ENCODE results near the gene ENHO.
A peak's percentile ranks its signal among the peaks of the same experiment; 100 is the strongest.

Gene ENHO

GRCh38 chr9:34526026-34526425 is 3.2 kb upstream of the ENHO start:
- no peak for DNase-seq (ENCODE audit: low read depth, low spot score)
- Histone ChIP-seq H3K27me3 (ENCODE audit: control insufficient read depth, insufficient read depth, low read length) (peaks cover 4% of the 10 kb centered on the region; the same call in 1 of the 2 replicates), H3K27ac (ENCODE audit: low read length) (no peak overlapping the region), H3K36me3 (ENCODE audit: control insufficient read depth, insufficient read depth, low read length) (no peaks in the 10 kb centered on the region), H3K9me3 (ENCODE audit: control insufficient read depth, insufficient read depth, low read length) (no peaks in the 10 kb centered on the region), H3K4me1 (ENCODE audit: control insufficient read depth, insufficient read depth, low read length) (peaks cover 4% of the 10 kb centered on the region; the same call in 1 of the 2 replicates), H3K4me3 (ENCODE audit: low read length) (no peak overlapping the region)
- no CpG with 5 or more reads among the region's 2 CpGs for WGBS (ENCODE audit: insufficient coverage, insufficient read length)

DNA sequence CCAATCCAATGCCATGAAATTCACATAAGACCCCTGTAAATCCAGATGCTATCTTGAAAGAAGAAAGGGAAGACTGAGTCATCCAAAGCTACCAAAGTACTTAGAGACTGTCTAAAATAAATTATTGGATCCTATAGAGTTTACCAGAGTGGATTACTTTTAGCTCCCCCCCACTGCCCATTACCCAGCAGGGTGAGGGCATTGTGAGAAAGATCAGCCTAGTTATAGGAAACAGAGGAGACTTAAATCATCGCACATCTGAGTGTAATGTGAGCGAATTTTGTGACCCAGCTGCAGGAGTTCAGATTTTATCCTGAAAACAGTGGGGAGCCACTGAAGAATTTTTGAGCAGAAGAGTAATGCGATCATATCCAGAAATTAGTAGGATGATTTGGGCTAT is 1.6 kb upstream of the ENHO start:
- Histone ChIP-seq H3K4me1 (ENCODE audit: control insufficient read depth, insufficient read depth, low read length) (peaks cover 6% of the 10 kb centered on the region; the same call in 1 of the 2 replicates), H3K27me3 (ENCODE audit: control insufficient read depth, insufficient read depth, low read length) (peaks cover 4% of the 10 kb centered on the region; the same call in 1 of the 2 replicates), H3K36me3 (ENCODE audit: control insufficient read depth, insufficient read depth, low read length) (no peaks in the 10 kb centered on the region), H3K4me3 (ENCODE audit: low read length) (no peak overlapping the region), H3K27ac (ENCODE audit: low read length) (no peak overlapping the region), H3K9me3 (ENCODE audit: control insufficient read depth, insufficient read depth, low read length) (no peaks in the 10 kb centered on the region)
- DNase-seq (ENCODE audit: low read depth, low spot score) = no peak
- WGBS (ENCODE audit: insufficient coverage, insufficient read length) = no CpG with 5 or more reads among the region's 3 CpGs

DNA sequence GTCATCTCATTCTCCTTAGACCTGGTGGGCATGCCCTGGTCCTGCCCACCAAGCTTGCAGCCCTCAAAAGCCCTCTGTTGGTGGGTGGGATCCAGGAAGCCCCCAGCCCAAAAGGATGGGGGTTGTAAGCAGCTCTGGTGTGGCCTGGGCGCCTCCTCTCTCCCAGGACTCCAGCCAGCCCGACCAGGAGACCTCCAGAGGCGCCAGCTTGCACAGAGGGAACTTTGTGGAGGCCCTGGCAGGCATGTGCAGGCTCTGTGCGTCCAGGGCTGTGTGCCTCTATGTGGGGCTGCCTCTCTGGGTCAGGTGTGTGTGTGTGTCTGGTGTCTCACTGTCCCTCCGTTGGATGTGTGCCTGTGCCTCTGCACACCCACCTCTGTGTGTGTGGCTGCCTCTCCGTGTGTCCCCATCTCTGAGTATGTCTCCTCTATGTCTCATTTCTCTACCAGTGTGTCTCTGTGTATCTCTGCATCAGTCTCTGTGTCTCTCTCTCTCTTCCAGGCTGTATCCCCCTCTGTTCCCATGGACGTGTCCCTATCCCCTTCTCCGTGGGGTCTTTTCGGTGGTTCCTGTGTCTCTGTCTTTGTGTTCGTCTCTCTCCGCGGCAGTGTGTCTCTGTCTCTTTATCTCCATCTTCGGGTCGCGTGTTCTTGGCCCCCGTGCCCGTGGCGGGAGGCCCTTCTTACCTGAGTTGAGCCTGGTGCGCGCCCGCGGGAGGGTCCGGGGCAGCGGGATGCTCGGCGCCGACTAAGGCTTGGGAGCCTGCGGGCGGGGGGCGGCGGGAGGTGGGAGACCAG is 501 bp downstream of the ENHO start:
- WGBS (ENCODE audit: insufficient coverage, insufficient read length) = no CpG with 5 or more reads among the region's 31 CpGs
- Histone ChIP-seq H3K27ac (ENCODE audit: low read length) (no peak overlapping the region), H3K9me3 (ENCODE audit: control insufficient read depth, insufficient read depth, low read length) (no peaks in the 10 kb centered on the region), H3K4me1 (ENCODE audit: control insufficient read depth, insufficient read depth, low read length) (peaks cover 6% of the 10 kb centered on the region; the same call in 1 of the 2 replicates), H3K27me3 (ENCODE audit: control insufficient read depth, insufficient read depth, low read length) (peaks cover 4% of the 10 kb centered on the region; the same call in 1 of the 2 replicates), H3K36me3 (ENCODE audit: control insufficient read depth, insufficient read depth, low read length) (no peaks in the 10 kb centered on the region), H3K4me3 (ENCODE audit: low read length) (peak overlapping the region; percentile 53)
- DNase-seq (ENCODE audit: low read depth, low spot score) = no peak

DNA sequence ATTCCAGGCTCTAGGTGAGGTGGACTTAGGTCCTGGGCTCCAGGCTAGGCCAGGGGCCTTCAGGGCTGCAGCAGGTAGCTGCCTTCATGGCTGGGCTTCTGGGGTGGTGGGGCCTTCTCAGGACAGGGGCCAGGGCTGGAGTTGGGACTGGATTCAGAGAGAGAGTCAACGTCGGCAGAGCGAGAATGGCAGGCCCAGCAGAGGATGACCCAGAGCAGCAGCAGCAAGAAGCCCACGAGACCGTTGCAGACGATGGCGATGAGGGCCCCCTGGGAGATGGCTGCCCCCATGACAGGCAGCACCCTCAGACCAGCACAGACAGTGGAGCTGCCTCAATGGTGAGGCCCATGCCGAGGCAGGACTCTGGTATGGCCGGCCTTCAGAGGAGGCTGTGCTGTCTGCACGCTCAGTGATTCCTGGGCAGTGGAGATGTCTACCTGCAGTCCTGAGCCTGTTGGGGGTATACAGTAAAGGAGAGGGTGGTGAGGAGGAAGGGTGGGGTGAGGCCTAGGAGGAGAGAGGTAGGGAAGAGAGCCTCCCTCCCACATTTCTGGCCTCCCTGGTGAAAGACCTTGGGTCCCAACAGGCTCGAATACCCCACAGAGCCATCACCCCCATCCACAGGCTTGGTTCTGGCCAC is 1.3 kb downstream of the ENHO start:
- no CpG with 5 or more reads among the region's 11 CpGs for WGBS (ENCODE audit: insufficient coverage, insufficient read length)
- DNase-seq (ENCODE audit: low read depth, low spot score) = no peak
- H3K9me3 ChIP-seq (ENCODE audit: control insufficient read depth, insufficient read depth, low read length) = no peaks in the 10 kb centered on the region

GRCh38 chr9:34520505-34521385 is 2.0 kb downstream of the ENHO start:
- no CpG with 5 or more reads among the region's 6 CpGs for WGBS (ENCODE audit: insufficient coverage, insufficient read length)
- peaks cover 6% of the 10 kb centered on the region; the same call in 1 of the 2 replicates for H3K4me1 ChIP-seq (ENCODE audit: control insufficient read depth, insufficient read depth, low read length)
- no peaks in the 10 kb centered on the region for H3K36me3 ChIP-seq (ENCODE audit: control insufficient read depth, insufficient read depth, low read length)
- H3K27ac ChIP-seq (ENCODE audit: low read length) = no peak overlapping the region
- peaks cover 4% of the 10 kb centered on the region; the same call in 1 of the 2 replicates for H3K27me3 ChIP-seq (ENCODE audit: control insufficient read depth, insufficient read depth, low read length)
- no peak for DNase-seq (ENCODE audit: low read depth, low spot score)
- H3K4me3 ChIP-seq (ENCODE audit: low read length) = no peak overlapping the region
- H3K9me3 ChIP-seq (ENCODE audit: control insufficient read depth, insufficient read depth, low read length) = no peaks in the 10 kb centered on the region

More for the DNA sequence above, 1.3 kb downstream of the ENHO start:
- no peak overlapping the region for H3K27ac ChIP-seq (ENCODE audit: low read length)
- H3K4me3 ChIP-seq (ENCODE audit: low read length) = no peak overlapping the region
- no peaks in the 10 kb centered on the region for H3K36me3 ChIP-seq (ENCODE audit: control insufficient read depth, insufficient read depth, low read length)
- H3K4me1 ChIP-seq (ENCODE audit: control insufficient read depth, insufficient read depth, low read length) = peaks cover 6% of the 10 kb centered on the region; the same call in 1 of the 2 replicates
- peaks cover 4% of the 10 kb centered on the region; the same call in 1 of the 2 replicates for H3K27me3 ChIP-seq (ENCODE audit: control insufficient read depth, insufficient read depth, low read length)

- WGBS (ENCODE audit: insufficient coverage, insufficient read length) = no CpG with 5 or more reads among the region's 6 CpGs
- H3K27me3 ChIP-seq (ENCODE audit: control insufficient read depth, insufficient read depth, low read length) = peaks cover 4% of the 10 kb centered on the region; the same call in 1 of the 2 replicates
- H3K9me3 ChIP-seq (ENCODE audit: control insufficient read depth, insufficient read depth, low read length) = no peaks in the 10 kb centered on the region
- no peak overlapping the region for H3K4me3 ChIP-seq (ENCODE audit: low read length)
- no peak for DNase-seq (ENCODE audit: low read depth, low spot score)
- no peaks in the 10 kb centered on the region for H3K36me3 ChIP-seq (ENCODE audit: control insufficient read depth, insufficient read depth, low read length)
- peaks cover 6% of the 10 kb centered on the region; the same call in 1 of the 2 replicates for H3K4me1 ChIP-seq (ENCODE audit: control insufficient read depth, insufficient read depth, low read length)
- H3K27ac ChIP-seq (ENCODE audit: low read length) = no peak overlapping the region
Measured at GRCh38 chr9:34520096-34520495, 2.7 kb downstream of the ENHO start.

GRCh38 chr9:34519321-34520020 is 3.3 kb downstream of the ENHO start:
- no peak overlapping the region for H3K27ac ChIP-seq (ENCODE audit: low read length)

DNA sequence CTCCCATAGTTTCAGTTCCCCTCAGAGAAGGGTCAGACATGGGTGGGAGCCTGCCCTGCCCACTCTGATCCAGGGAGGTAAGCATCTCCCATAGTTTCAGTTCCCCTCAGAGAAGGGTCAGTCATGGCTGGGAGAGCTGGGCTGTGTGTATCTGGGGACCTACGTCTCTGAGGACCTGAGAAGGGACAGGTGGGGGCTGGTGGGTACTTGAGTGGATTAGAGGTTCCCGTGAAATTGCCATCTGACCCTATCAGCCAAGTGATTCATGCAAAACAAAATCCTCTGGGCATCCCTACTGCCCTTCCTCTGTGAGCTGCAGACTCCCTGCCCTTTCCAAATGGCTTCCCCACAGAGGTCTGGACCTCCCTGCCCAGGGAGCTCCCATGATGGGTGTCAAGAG is 3.9 kb downstream of the ENHO start:
- H3K9me3 ChIP-seq (ENCODE audit: control insufficient read depth, insufficient read depth, low read length) = no peaks in the 10 kb centered on the region
- no CpG with 5 or more reads among the region's 2 CpGs for WGBS (ENCODE audit: insufficient coverage, insufficient read length)

More at GRCh38 chr9:34519321-34520020, 3.3 kb downstream of the ENHO start:
- no peaks in the 10 kb centered on the region for H3K36me3 ChIP-seq (ENCODE audit: control insufficient read depth, insufficient read depth, low read length)
- no CpG with 5 or more reads among the region's 2 CpGs for WGBS (ENCODE audit: insufficient coverage, insufficient read length)
- DNase-seq (ENCODE audit: low read depth, low spot score) = no peak
- H3K4me1 ChIP-seq (ENCODE audit: control insufficient read depth, insufficient read depth, low read length) = peaks cover 6% of the 10 kb centered on the region; the same call in 1 of the 2 replicates
- H3K4me3 ChIP-seq (ENCODE audit: low read length) = no peak overlapping the region
- H3K9me3 ChIP-seq (ENCODE audit: control insufficient read depth, insufficient read depth, low read length) = no peaks in the 10 kb centered on the region
- H3K27me3 ChIP-seq (ENCODE audit: control insufficient read depth, insufficient read depth, low read length) = peaks cover 4% of the 10 kb centered on the region; the same call in 1 of the 2 replicates

GRCh38 chr9:34518110-34518616 is 4.6 kb downstream of the ENHO start:
- no CpG with 5 or more reads among the region's 6 CpGs for WGBS (ENCODE audit: insufficient coverage, insufficient read length)
- no peaks in the 10 kb centered on the region for H3K36me3 ChIP-seq (ENCODE audit: control insufficient read depth, insufficient read depth, low read length)
- no peaks in the 10 kb centered on the region for H3K9me3 ChIP-seq (ENCODE audit: control insufficient read depth, insufficient read depth, low read length)
- no peak for DNase-seq (ENCODE audit: low read depth, low spot score)
- H3K4me3 ChIP-seq (ENCODE audit: low read length) = no peak overlapping the region
- no peak overlapping the region for H3K27ac ChIP-seq (ENCODE audit: low read length)
- H3K27me3 ChIP-seq (ENCODE audit: control insufficient read depth, insufficient read depth, low read length) = peaks cover 4% of the 10 kb centered on the region; the same call in 1 of the 2 replicates
- H3K4me1 ChIP-seq (ENCODE audit: control insufficient read depth, insufficient read depth, low read length) = peaks cover 10% of the 10 kb centered on the region

More for the DNA sequence above, 3.9 kb downstream of the ENHO start:
- Histone ChIP-seq H3K27ac (ENCODE audit: low read length) (no peak overlapping the region), H3K4me1 (ENCODE audit: control insufficient read depth, insufficient read depth, low read length) (peaks cover 8% of the 10 kb centered on the region), H3K27me3 (ENCODE audit: control insufficient read depth, insufficient read depth, low read length) (peaks cover 4% of the 10 kb centered on the region; the same call in 1 of the 2 replicates), H3K4me3 (ENCODE audit: low read length) (no peak overlapping the region), H3K36me3 (ENCODE audit: control insufficient read depth, insufficient read depth, low read length) (no peaks in the 10 kb centered on the region)
- DNase-seq (ENCODE audit: low read depth, low spot score) = no peak
